Liver (tissue), 3 donors: Measurements from ENCODE around the gene ADCYAP1R1.

Experiments
- ATF3 ChIP-seq: IDR thresholded peaks from 2 replicates; pipeline ENCODE4 v1.6.1; 2016; ENCODE audit warnings: antibody characterized with exemption
- CTCF ChIP-seq: fragments of 150-350 bp; IDR thresholded peaks from 2 replicates; pipeline ENCODE4 v1.5.1; 2017; ENCODE audit warnings: improper control_type of control experiment, low read depth, low read length; ENCODE audit not compliant: missing input control
- EGR1 ChIP-seq, 2 donors: IDR thresholded peaks; 2 replicates each; pipeline ENCODE4 v1.6.1; 2016 to 2018; ENCODE audit warnings: antibody characterized with exemption in 2 of 2, low read depth in 2 of 2
- FOXA1 ChIP-seq: IDR thresholded peaks from 2 replicates; pipeline ENCODE4 v1.6.1; 2016; ENCODE audit warnings: antibody characterized with exemption
- GABPA ChIP-seq, 2 donors: IDR thresholded peaks in 1 of 2; conservative IDR thresholded peaks in 1 of 2; 2 replicates each; pipeline ENCODE4 v1.6.1; 2016; ENCODE audit warnings: antibody characterized with exemption in 2 of 2, mild to moderate bottlenecking in 1 of 2, moderate library complexity in 1 of 2
- HNF4A ChIP-seq, 2 donors: conservative IDR thresholded peaks; 2 replicates each; pipeline ENCODE4 v1.6.1; 2016; ENCODE audit warnings: antibody characterized with exemption in 2 of 2, mild to moderate bottlenecking in 2 of 2
- JUND ChIP-seq, 2 donors: IDR thresholded peaks; 2 replicates each; pipeline ENCODE4 v1.6.1; 2016; ENCODE audit warnings: antibody characterized with exemption in 2 of 2
- MAX ChIP-seq: IDR thresholded peaks from 2 replicates; pipeline ENCODE4 v1.6.1; 2016; ENCODE audit warnings: antibody characterized with exemption
- RAD21 ChIP-seq, 2 donors: IDR thresholded peaks; 2 replicates each; pipeline ENCODE4 v1.6.1; 2016; ENCODE audit warnings: antibody characterized with exemption in 2 of 2, mild to moderate bottlenecking in 2 of 2
- REST ChIP-seq: IDR thresholded peaks from 2 replicates; pipeline ENCODE4 v1.6.1; 2016; ENCODE audit warnings: antibody characterized with exemption, mild to moderate bottlenecking
- RXRA ChIP-seq, 2 donors: IDR thresholded peaks; 2 replicates each; pipeline ENCODE4 v1.6.1; 2017 to 2018; ENCODE audit warnings: antibody characterized with exemption in 2 of 2, mild to moderate bottlenecking in 1 of 2
- SP1 ChIP-seq: IDR thresholded peaks from 2 replicates; pipeline ENCODE4 v1.6.1; 2018; ENCODE audit warnings: antibody characterized with exemption, mild to moderate bottlenecking
- YY1 ChIP-seq: IDR thresholded peaks from 2 replicates; pipeline ENCODE4 v1.6.1; 2016; ENCODE audit warnings: antibody characterized with exemption, mild to moderate bottlenecking
- donor health status: healthy.
- donor health status: healthy.

GRCh38 chr7:31116615-31117014, 64.5 kb downstream of the ADCYAP1R1 start:
- TF ChIP-seq CTCF (no peak), RAD21 (IDR thresholded peaks at IDR 0.05) (no peak), ATF3 (no peak), FOXA1 (no peak), SP1 (no peak), HNF4A (conservative IDR thresholded peaks at IDR 0.05) (no peak), MAX (no peak), REST (no peak), JUND (IDR thresholded peaks at IDR 0.05) (no peak), EGR1 (IDR thresholded peaks at IDR 0.05; ENCODE audit: low read depth in 2 of 2) (no peak), GABPA (IDR thresholded peaks at IDR 0.05 in 1 of 2, conservative IDR thresholded peaks at IDR 0.05 in 1 of 2) (no peak), RXRA (IDR thresholded peaks at IDR 0.05) (no peak), YY1 (no peak)
